Stimulated activated CD8-positive, alpha-beta memory T cell treated with anti-CD3 and anti-CD28 coated beads, Interleukin-12 subunit alpha, Interleukin-12 subunit beta, amount 100 ng/mL, for 1 hour (primary cell): ENCODE data around the gene RAB12.
"Not testable (repeated sequence)": the region's sequence is repeated elsewhere in the genome, so short reads cannot be mapped to it uniquely, and the experiment has no call there.

Experiments used
- DNase-seq: peaks from one replicate; pipeline ENCODE4 v3.0.0-alpha.2; 2020; ENCODE audit warnings: low read depth

Gene RAB12

GRCh38 chr18:8647359-8647758 is 38.1 kb downstream of the RAB12 start:
- DNase-seq = not testable (repeated sequence)

GRCh38 chr18:8651478-8652261 is 42.4 kb downstream of the RAB12 start:
- DNase-seq = not testable (repeated sequence)

GRCh38 chr18:8654503-8655451 is 45.5 kb downstream of the RAB12 start:
- no peak for DNase-seq

GRCh38 chr18:8656232-8656631 is 47.0 kb downstream of the RAB12 start:
- no peak for DNase-seq

GRCh38 chr18:8657050-8657820 is 48.0 kb downstream of the RAB12 start:
- DNase-seq = no peak

- DNase-seq = no peak
Measured at GRCh38 chr18:8657873-8658470, 48.7 kb downstream of the RAB12 start.

- DNase-seq = no peak
Measured at GRCh38 chr18:8658858-8659485, 49.7 kb downstream of the RAB12 start.

GRCh38 chr18:8659609-8660242 is 50.5 kb downstream of the RAB12 start:
- no peak for DNase-seq

GRCh38 chr18:8660316-8660715 is 51.1 kb downstream of the RAB12 start:
- DNase-seq = no peak

- no peak for DNase-seq
Measured at GRCh38 chr18:8661754-8662559, 52.7 kb downstream of the RAB12 start.

GRCh38 chr18:8662560-8663255 is 53.5 kb downstream of the RAB12 start:
- no peak for DNase-seq

- DNase-seq = no peak
Measured at GRCh38 chr18:8667846-8668245, 58.6 kb downstream of the RAB12 start.

GRCh38 chr18:8668381-8668780 is 59.1 kb downstream of the RAB12 start:
- DNase-seq = no peak

GRCh38 chr18:8669571-8669970 is 60.3 kb downstream of the RAB12 start:
- no peak for DNase-seq

- DNase-seq = no peak
Measured at GRCh38 chr18:8673256-8674209, 64.3 kb downstream of the RAB12 start.

GRCh38 chr18:8675057-8675456 is 65.8 kb downstream of the RAB12 start:
- DNase-seq = no peak

- DNase-seq = no peak
Measured at GRCh38 chr18:8681196-8681595, 72.0 kb downstream of the RAB12 start.

GRCh38 chr18:8684577-8684976 is 75.3 kb downstream of the RAB12 start:
- no peak for DNase-seq
